HEK293 (cell line): ENCODE measurements around the gene EPHB1.

Experiments
- CTCF ChIA-PET: fragments of 350-600 bp; formaldehyde crosslinking; extraction: SDS; loops from one replicate; lab custom pipeline; 2021; ENCODE audit warnings: antibody characterized with exemption; lab: Yijun Ruan, JAX
- POLR2A ChIA-PET: fragments of 300-600 bp; formaldehyde crosslinking; extraction: SDS; loops from one replicate; lab custom pipeline; 2020; ENCODE audit warnings: antibody characterized with exemption, inconsistent platforms; lab: Yijun Ruan, JAX
- H3K27ac ChIP-seq: fragments of 200-500 bp; sonication (Bioruptor generic); 2 replicates; pipeline ENCODE4 v1.5.1; 2014; ENCODE audit warnings: low read depth, low read length, control low read depth, inconsistent platforms; ENCODE audit errors: extremely low read depth
- H3K36me3 ChIP-seq, 2 experiments: fragments of 200-500 bp in 1 of 2; sonication (Bioruptor generic) in 1 of 2; 1 replicate in 1 of 2; 2 replicates in 1 of 2; pipeline ENCODE4 v1.5.1; 2014 to 2017; ENCODE audit warnings: inconsistent platforms in 2 of 2, low read length in 2 of 2; ENCODE audit not compliant: control insufficient read depth in 2 of 2, insufficient read depth in 1 of 2
- H3K4me1 ChIP-seq: fragments of 200-500 bp; sonication (Bioruptor generic); 2 replicates; pipeline ENCODE4 v1.5.1; 2014; ENCODE audit warnings: mild to moderate bottlenecking, low read length, inconsistent platforms; ENCODE audit not compliant: control insufficient read depth, insufficient read depth
- H3K4me3 ChIP-seq: 2 replicates; pipeline ENCODE4 v1.5.1; 2011; ENCODE audit warnings: low read depth, mild to moderate bottlenecking, control low read depth, low read length, moderate library complexity
- H3K9me3 ChIP-seq: fragments of 200-500 bp; sonication (Bioruptor generic); 2 replicates; pipeline ENCODE4 v1.5.1; 2014; ENCODE audit warnings: low read depth, low read length, inconsistent platforms; ENCODE audit not compliant: control insufficient read depth, insufficient read depth
- HOXC10 ChIP-seq: sonication (generic); formaldehyde crosslinking; IDR thresholded peaks from 2 replicates; pipeline ENCODE4 v1.8.1; 2023; ENCODE audit warnings: mild to moderate bottlenecking, missing genetic modification reagents
- SP3 ChIP-seq: fragments of 450-650 bp; formaldehyde crosslinking; IDR thresholded peaks from 2 replicates; pipeline ENCODE4 v1.5.1; 2016; ENCODE audit warnings: missing biosample characterization, missing genetic modification characterization
- TCF7L2 ChIP-seq: IDR thresholded peaks from 2 replicates; pipeline ENCODE4 v1.6.1; 2011; ENCODE audit warnings: low read depth, mild to moderate bottlenecking, inconsistent platforms, low read length, moderate library complexity, borderline replicate concordance
- ZBTB20 ChIP-seq: fragments of 450-650 bp; formaldehyde crosslinking; IDR thresholded peaks from 2 replicates; pipeline ENCODE4 v1.5.1; 2016; ENCODE audit warnings: missing biosample characterization, missing genetic modification characterization
- ZBTB48 ChIP-seq: fragments of 450-650 bp; formaldehyde crosslinking; IDR thresholded peaks from 2 replicates; pipeline ENCODE4 v1.5.1; 2016; ENCODE audit warnings: missing biosample characterization, missing genetic modification characterization
- ZBTB7A ChIP-seq: fragments of 450-650 bp; formaldehyde crosslinking; IDR thresholded peaks from 2 replicates; pipeline ENCODE4 v1.5.1; 2016; ENCODE audit warnings: low read depth, missing biosample characterization, missing genetic modification characterization
- ZBTB8A ChIP-seq: fragments of 450-650 bp; formaldehyde crosslinking; IDR thresholded peaks from 2 replicates; pipeline ENCODE4 v1.5.1; 2016; ENCODE audit warnings: missing biosample characterization, missing genetic modification characterization
- ZNF10 ChIP-seq: fragments of 450-650 bp; formaldehyde crosslinking; IDR thresholded peaks from 2 replicates; pipeline ENCODE4 v1.5.1; 2017; ENCODE audit warnings: missing biosample characterization, missing genetic modification characterization
- ZNF146 ChIP-seq: fragments of 450-650 bp; formaldehyde crosslinking; IDR thresholded peaks from 2 replicates; pipeline ENCODE4 v1.5.1; 2016; ENCODE audit warnings: missing biosample characterization, missing genetic modification characterization
- ZNF18 ChIP-seq: fragments of 450-650 bp; formaldehyde crosslinking; IDR thresholded peaks from 2 replicates; pipeline ENCODE4 v1.5.1; 2016; ENCODE audit warnings: missing biosample characterization, missing genetic modification characterization
- ZNF280C ChIP-seq: fragments of 450-650 bp; formaldehyde crosslinking; IDR thresholded peaks from 2 replicates; pipeline ENCODE4 v1.5.1; 2016; ENCODE audit warnings: missing biosample characterization, missing genetic modification characterization
- ZNF302 ChIP-seq: fragments of 450-650 bp; formaldehyde crosslinking; IDR thresholded peaks from 2 replicates; pipeline ENCODE4 v1.5.1; 2016; ENCODE audit warnings: missing biosample characterization, missing genetic modification characterization, low read depth
- ZNF341 ChIP-seq: fragments of 450-650 bp; formaldehyde crosslinking; IDR thresholded peaks from 2 replicates; pipeline ENCODE4; 2016; ENCODE audit warnings: low read depth, missing biosample characterization, missing genetic modification characterization
- ZNF398 ChIP-seq: fragments of 450-650 bp; formaldehyde crosslinking; IDR thresholded peaks from 2 replicates; pipeline ENCODE4 v1.5.1; 2017; ENCODE audit warnings: missing biosample characterization, missing genetic modification characterization
- ZNF423 ChIP-seq: fragments of 450-650 bp; formaldehyde crosslinking; IDR thresholded peaks from 2 replicates; pipeline ENCODE4 v1.5.1; 2016; ENCODE audit warnings: missing biosample characterization, missing genetic modification characterization
- ZNF473 ChIP-seq: fragments of 450-650 bp; formaldehyde crosslinking; IDR thresholded peaks from 2 replicates; pipeline ENCODE4 v1.5.1; 2017; ENCODE audit warnings: missing biosample characterization, missing genetic modification characterization
- ZNF571 ChIP-seq: fragments of 450-650 bp; formaldehyde crosslinking; IDR thresholded peaks from 2 replicates; pipeline ENCODE4 v1.5.0; 2017; ENCODE audit warnings: missing biosample characterization, missing genetic modification characterization
- ZNF626 ChIP-seq: fragments of 450-650 bp; sonication (Bioruptor Pico); formaldehyde crosslinking; IDR thresholded peaks from 2 replicates; pipeline ENCODE4 v1.5.1; 2018; ENCODE audit warnings: missing biosample characterization, missing genetic modification characterization, inconsistent platforms
- ZNF639 ChIP-seq: fragments of 450-650 bp; formaldehyde crosslinking; IDR thresholded peaks from 2 replicates; pipeline ENCODE4 v1.5.1; 2016; ENCODE audit warnings: missing biosample characterization, missing genetic modification characterization
- ZNF670 ChIP-seq: fragments of 450-650 bp; formaldehyde crosslinking; IDR thresholded peaks from 2 replicates; pipeline ENCODE4 v1.5.1; 2016; ENCODE audit warnings: missing biosample characterization, missing genetic modification characterization, low read depth
- ZNF677 ChIP-seq: fragments of 450-650 bp; IDR thresholded peaks from 2 replicates; pipeline ENCODE4 v1.5.0; 2018; ENCODE audit warnings: missing biosample characterization, mild to moderate bottlenecking, missing genetic modification characterization, moderate library complexity
- ZNF776 ChIP-seq: fragments of 450-650 bp; formaldehyde crosslinking; IDR thresholded peaks from 2 replicates; pipeline ENCODE4 v1.5.0; 2017; ENCODE audit warnings: missing biosample characterization, missing genetic modification characterization, borderline replicate concordance
- ZNF791 ChIP-seq: fragments of 450-650 bp; formaldehyde crosslinking; IDR thresholded peaks from 2 replicates; pipeline ENCODE4 v1.5.1; 2016; ENCODE audit warnings: missing biosample characterization, missing genetic modification characterization
- ZSCAN16 ChIP-seq: fragments of 450-650 bp; formaldehyde crosslinking; IDR thresholded peaks from 2 replicates; pipeline ENCODE4 v1.5.1; 2016; ENCODE audit warnings: missing biosample characterization, missing genetic modification characterization

Gene EPHB1

GRCh38 chr3:134796281-134797056, 1.4 kb downstream of the EPHB1 start (continued):
- TF ChIP-seq ZNF280C (tag by site-specific recombination) (no peak), ZNF423 (peak; percentile 60), ZNF10 (tag by site-specific recombination) (no peak), ZNF677 (tag by site-specific recombination) (no peak), HOXC10 (CRISPR knock-in tag) (no peak), ZBTB48 (no peak), ZNF670 (tag by site-specific recombination) (no peak), ZNF571 (tag by site-specific recombination) (no peak), ZNF776 (tag by site-specific recombination) (no peak), ZBTB7A (tag by site-specific recombination) (no peak), ZNF626 (tag by site-specific recombination) (no peak), ZBTB20 (tag by site-specific recombination) (no peak), ZBTB8A (tag by site-specific recombination) (no peak), SP3 (tag by site-specific recombination) (0 out of 2 replicates have a peak, but pooled peaks have one; percentile 18)

- ChIA-PET CTCF (interaction anchor here (4.0 kb wide), 1 partner anchor 706 kb away, joined by 47 read pairs; no protein-coding TSS in a partner anchor), POLR2A (interaction anchor here (0.6 kb wide), 1 partner anchor 150 kb away, joined by 3 read pairs; no protein-coding TSS in a partner anchor)
- Histone ChIP-seq H3K27ac (no peak overlapping the region), H3K36me3 (no peaks in the 10 kb centered on the region), H3K4me3 (peak overlapping the region; percentile 47; the same call in 1 of the 2 replicates), H3K9me3 (no peaks in the 10 kb centered on the region), H3K4me1 (no peaks in the 10 kb centered on the region)
- TF ChIP-seq ZNF639, result no peak
- TF ChIP-seq ZNF473 (tag by site-specific recombination), result no peak
- no peak for TF ChIP-seq ZNF398 (tag by site-specific recombination)
- no peak for TF ChIP-seq ZSCAN16
- TF ChIP-seq ZNF341 (tag by site-specific recombination), result no peak
- no peak for TF ChIP-seq ZNF146 (tag by site-specific recombination)
- TF ChIP-seq ZNF791 (tag by site-specific recombination), result no peak
- TF ChIP-seq ZNF10 (tag by site-specific recombination), result no peak
- TF ChIP-seq ZNF302 (tag by site-specific recombination), result no peak
- no peak for TF ChIP-seq TCF7L2
- TF ChIP-seq ZNF18 (tag by site-specific recombination), result no peak
- TF ChIP-seq ZNF571 (tag by site-specific recombination), result no peak
Measured at GRCh38 chr3:134797057-134797740, 2.1 kb downstream of the EPHB1 start.
